ENCODE data around the gene PDXP.

PDXP gene

DNA sequence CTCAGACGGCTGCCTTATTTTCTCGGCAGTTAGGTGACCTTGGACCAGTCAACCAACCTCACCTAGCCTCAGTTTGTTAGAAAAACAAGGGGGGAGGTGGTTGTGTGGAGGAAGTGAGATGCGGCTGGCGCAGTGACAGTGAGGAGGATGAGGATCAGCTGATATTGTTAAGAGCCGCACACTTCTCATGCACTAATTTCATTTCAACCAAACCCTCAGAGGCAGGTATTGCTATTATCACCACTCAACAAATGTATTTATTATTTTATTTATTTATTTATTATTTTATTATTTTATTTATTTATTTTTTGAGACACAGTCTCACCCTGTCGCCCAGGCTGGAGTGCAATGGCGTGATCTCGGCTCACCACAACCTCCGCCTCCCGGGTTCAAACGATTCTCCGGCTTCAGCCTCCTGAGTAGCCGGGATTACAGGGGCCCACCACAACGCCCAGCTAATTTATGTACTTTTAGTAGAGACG, 19.0 kb downstream of the PDXP start:
- Histone ChIP-seq H3K4me3 (ENCODE audit: low read length) (peak overlapping the region; percentile 95), H3K36me3 (ENCODE audit: control insufficient read depth, insufficient read depth, low read length, severe bottlenecking) (peaks cover 24% of the 10 kb centered on the region), H3K9ac (ENCODE audit: low read length) (peak overlapping the region; percentile 98), H3K27me3 (replicated peaks; ENCODE audit: control insufficient read depth, insufficient read depth, low read length) (no peaks in the 10 kb centered on the region), H3K4me1 (ENCODE audit: control insufficient read depth, insufficient read depth, low read length) (peaks cover 28% of the 10 kb centered on the region), H3K9me3 (ENCODE audit: control insufficient read depth, low read length) (no peaks in the 10 kb centered on the region)
- no peak for DNase-seq (ENCODE audit: low read depth)

DNA sequence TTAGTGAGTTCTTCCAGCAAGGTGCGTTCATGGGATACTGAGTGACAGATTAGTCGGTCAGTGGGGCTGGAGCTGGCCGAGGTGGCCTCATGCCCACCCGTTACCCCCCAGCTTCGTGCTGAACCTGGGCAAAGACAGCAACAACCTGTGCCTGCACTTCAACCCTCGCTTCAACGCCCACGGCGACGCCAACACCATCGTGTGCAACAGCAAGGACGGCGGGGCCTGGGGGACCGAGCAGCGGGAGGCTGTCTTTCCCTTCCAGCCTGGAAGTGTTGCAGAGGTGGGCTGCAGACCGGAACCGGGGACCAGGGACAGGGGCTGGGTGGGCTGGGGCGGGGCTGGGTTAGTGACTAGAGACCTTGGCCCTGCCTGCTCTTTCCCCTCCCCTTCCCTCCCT, 19.8 kb downstream of the PDXP start:
- Histone ChIP-seq H3K9ac (ENCODE audit: low read length) (peak overlapping the region; percentile 98), H3K9me3 (ENCODE audit: control insufficient read depth, low read length) (no peaks in the 10 kb centered on the region), H3K4me1 (ENCODE audit: control insufficient read depth, insufficient read depth, low read length) (peaks cover 28% of the 10 kb centered on the region), H3K27me3 (replicated peaks; ENCODE audit: control insufficient read depth, insufficient read depth, low read length) (no peaks in the 10 kb centered on the region), H3K4me3 (ENCODE audit: low read length) (peak overlapping the region; percentile 95), H3K36me3 (ENCODE audit: control insufficient read depth, insufficient read depth, low read length, severe bottlenecking) (peaks cover 24% of the 10 kb centered on the region)
- peak; percentile 3 for DNase-seq (ENCODE audit: low read depth)

DNA sequence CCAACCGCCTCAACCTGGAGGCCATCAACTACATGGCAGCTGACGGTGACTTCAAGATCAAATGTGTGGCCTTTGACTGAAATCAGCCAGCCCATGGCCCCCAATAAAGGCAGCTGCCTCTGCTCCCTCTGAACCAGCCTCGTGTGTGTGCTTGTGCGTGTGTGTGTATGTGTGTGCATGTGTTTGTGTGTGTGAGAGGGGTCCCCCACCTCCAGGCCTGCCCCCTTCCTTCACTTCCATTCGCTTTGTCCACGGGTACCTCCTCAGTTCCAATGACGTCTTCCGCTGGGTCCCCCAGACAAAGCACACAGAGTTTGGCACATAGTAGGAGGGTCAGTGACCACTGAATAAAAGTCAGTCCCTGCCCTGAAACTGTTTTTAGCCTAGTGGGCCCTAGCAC, 21.1 kb downstream of the PDXP start:
- Histone ChIP-seq H3K9me3 (ENCODE audit: control insufficient read depth, low read length) (no peaks in the 10 kb centered on the region), H3K4me1 (ENCODE audit: control insufficient read depth, insufficient read depth, low read length) (peaks cover 22% of the 10 kb centered on the region), H3K27me3 (replicated peaks; ENCODE audit: control insufficient read depth, insufficient read depth, low read length) (no peaks in the 10 kb centered on the region), H3K9ac (ENCODE audit: low read length) (peak overlapping the region; percentile 8), H3K36me3 (ENCODE audit: control insufficient read depth, insufficient read depth, low read length, severe bottlenecking) (peaks cover 24% of the 10 kb centered on the region), H3K4me3 (ENCODE audit: low read length) (no peak overlapping the region)
- DNase-seq (ENCODE audit: low read depth), result no peak

DNA sequence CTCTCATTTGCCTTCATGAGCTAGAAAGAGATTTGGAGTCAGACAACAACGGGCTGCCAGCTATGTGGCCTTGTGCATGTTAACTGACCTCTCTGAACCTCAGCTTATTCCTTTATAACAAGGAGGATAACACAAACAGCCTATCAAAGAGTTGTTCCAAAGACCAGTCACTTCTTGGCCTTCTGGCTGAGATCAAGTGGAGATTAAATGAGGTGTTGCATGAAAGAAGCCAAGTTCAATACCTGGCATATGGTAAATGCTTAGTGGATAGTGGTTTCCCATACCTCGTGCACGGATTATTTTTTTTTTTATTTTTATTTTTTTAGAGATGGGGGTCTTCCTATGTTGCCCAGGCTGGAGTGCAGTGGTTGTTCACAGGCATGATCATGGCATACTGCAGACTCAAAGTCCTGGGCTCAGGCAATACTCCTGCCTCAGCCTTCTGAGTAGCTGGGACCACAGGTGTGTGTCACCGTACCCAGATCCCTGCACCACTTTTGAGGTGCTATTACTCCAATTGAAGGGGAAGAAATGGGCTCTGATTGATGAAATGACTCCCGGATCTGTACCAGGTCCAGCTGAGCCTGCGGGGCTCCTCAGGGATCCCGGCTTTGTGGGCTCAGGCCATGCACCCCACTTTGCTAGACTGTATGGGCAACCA, 21.8 kb downstream of the PDXP start:
- peaks cover 24% of the 10 kb centered on the region for H3K36me3 ChIP-seq (ENCODE audit: control insufficient read depth, insufficient read depth, low read length, severe bottlenecking)
- no peaks in the 10 kb centered on the region for H3K9me3 ChIP-seq (ENCODE audit: control insufficient read depth, low read length)
- DNase-seq (ENCODE audit: low read depth), result no peak
- H3K9ac ChIP-seq (ENCODE audit: low read length), result no peak overlapping the region
- H3K4me1 ChIP-seq (ENCODE audit: control insufficient read depth, insufficient read depth, low read length), result peaks cover 22% of the 10 kb centered on the region
- H3K27me3 ChIP-seq (replicated peaks; ENCODE audit: control insufficient read depth, insufficient read depth, low read length), result no peaks in the 10 kb centered on the region
- H3K4me3 ChIP-seq (ENCODE audit: low read length), result no peak overlapping the region

DNA sequence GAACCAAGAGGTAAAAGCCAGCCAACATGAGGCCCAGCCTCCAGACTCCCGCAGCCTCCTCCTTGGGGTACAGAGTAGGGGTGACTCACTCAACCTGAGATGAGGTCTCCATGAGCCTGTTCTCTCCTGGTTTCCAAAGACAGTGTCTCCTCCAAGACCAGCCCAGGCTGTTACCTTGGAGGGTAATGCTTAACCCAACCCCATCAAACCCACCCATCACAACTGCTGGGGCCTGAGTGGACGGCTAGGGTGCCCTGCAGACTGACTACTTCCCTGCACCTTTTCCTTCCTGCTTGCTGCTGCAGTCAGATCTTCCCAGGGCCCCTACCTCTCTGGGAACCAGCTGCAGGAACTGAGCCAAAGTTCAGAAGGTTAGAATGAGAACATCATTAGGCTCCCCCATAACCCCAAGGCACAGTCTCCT, 22.5 kb downstream of the PDXP start:
- Histone ChIP-seq H3K36me3 (ENCODE audit: control insufficient read depth, insufficient read depth, low read length, severe bottlenecking) (peaks cover 24% of the 10 kb centered on the region), H3K27me3 (replicated peaks; ENCODE audit: control insufficient read depth, insufficient read depth, low read length) (no peaks in the 10 kb centered on the region), H3K9ac (ENCODE audit: low read length) (no peak overlapping the region), H3K4me3 (ENCODE audit: low read length) (no peak overlapping the region), H3K9me3 (ENCODE audit: control insufficient read depth, low read length) (no peaks in the 10 kb centered on the region), H3K4me1 (ENCODE audit: control insufficient read depth, insufficient read depth, low read length) (peaks cover 28% of the 10 kb centered on the region)
- no peak for DNase-seq (ENCODE audit: low read depth)

DNA sequence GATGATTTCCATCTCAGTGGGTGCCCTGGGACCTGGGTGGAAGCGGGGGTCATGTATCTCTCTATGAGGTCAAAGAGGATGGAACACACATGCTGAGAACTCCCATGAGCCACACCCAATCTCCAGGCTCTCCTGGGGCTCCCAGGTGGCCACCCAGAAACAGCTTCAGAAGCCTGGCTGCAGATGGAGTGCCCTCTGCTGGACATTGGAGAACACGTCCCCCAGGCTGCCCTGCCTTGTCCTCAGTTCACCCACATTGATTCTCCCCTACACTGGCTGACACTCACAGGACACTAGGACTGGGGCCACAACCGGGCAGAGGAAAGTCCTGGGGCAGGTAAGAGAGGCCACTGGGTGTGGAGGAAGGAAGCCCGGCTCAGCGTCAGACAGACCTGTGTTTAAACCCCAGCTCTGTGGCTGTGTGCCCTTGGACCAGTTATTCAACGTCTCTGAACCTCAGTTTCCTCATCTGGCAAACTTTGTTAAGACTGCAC, 23.1 kb downstream of the PDXP start:
- peak; percentile 90 for DNase-seq (ENCODE audit: low read depth)

DNA sequence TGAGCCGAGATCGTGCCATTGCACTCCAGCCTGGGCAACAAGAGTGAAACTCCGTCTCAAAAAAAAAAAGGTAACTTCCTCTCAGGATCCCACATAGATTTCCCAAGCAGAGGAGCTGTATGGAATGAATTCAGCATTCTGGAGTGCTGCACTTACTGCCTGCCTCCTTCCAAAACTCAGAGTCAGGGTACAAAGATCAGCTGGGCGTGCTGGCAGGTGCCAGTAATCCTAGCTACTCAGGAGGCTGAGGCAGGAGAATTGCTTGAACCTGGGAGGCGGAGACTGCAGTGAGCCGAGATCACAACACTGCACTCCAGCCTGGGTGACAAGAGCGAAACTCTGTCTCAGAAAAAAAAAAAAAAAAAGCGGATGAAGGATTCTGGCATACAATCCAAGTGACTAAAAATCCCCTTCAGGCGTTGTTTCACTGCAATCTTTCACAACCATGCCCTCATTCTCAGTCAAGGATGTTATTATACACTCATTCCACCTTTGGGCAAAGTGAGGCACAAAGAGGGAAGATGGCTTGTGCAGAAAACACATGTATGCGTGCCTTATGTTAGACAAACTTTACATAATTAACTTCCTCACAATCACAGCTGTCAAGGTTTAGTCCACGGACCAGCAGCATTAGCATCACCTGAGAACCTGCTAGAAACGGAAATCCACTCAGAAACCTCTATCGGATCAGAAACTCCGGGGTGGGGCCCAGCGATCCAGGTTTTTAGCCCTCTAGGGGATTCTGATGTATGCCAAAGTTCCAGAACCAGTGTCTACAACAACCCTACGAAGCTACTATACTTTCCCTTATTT, 26.5 kb downstream of the PDXP start:
- peaks cover 20% of the 10 kb centered on the region for H3K4me1 ChIP-seq (ENCODE audit: control insufficient read depth, insufficient read depth, low read length)
- H3K4me3 ChIP-seq (ENCODE audit: low read length), result no peak overlapping the region
- H3K9me3 ChIP-seq (ENCODE audit: control insufficient read depth, low read length), result no peaks in the 10 kb centered on the region
- peaks cover 15% of the 10 kb centered on the region for H3K36me3 ChIP-seq (ENCODE audit: control insufficient read depth, insufficient read depth, low read length, severe bottlenecking)
- no peak overlapping the region for H3K9ac ChIP-seq (ENCODE audit: low read length)
- H3K27me3 ChIP-seq (replicated peaks; ENCODE audit: control insufficient read depth, insufficient read depth, low read length), result no peaks in the 10 kb centered on the region
- no peak for DNase-seq (ENCODE audit: low read depth)

More for the DNA sequence above, 23.1 kb downstream of the PDXP start:
- Histone ChIP-seq H3K9me3 (ENCODE audit: control insufficient read depth, low read length) (no peaks in the 10 kb centered on the region), H3K4me1 (ENCODE audit: control insufficient read depth, insufficient read depth, low read length) (peaks cover 29% of the 10 kb centered on the region), H3K4me3 (ENCODE audit: low read length) (no peak overlapping the region), H3K27me3 (replicated peaks; ENCODE audit: control insufficient read depth, insufficient read depth, low read length) (no peaks in the 10 kb centered on the region), H3K36me3 (ENCODE audit: control insufficient read depth, insufficient read depth, low read length, severe bottlenecking) (peaks cover 24% of the 10 kb centered on the region), H3K9ac (ENCODE audit: low read length) (peak overlapping the region; percentile 49)

DNA sequence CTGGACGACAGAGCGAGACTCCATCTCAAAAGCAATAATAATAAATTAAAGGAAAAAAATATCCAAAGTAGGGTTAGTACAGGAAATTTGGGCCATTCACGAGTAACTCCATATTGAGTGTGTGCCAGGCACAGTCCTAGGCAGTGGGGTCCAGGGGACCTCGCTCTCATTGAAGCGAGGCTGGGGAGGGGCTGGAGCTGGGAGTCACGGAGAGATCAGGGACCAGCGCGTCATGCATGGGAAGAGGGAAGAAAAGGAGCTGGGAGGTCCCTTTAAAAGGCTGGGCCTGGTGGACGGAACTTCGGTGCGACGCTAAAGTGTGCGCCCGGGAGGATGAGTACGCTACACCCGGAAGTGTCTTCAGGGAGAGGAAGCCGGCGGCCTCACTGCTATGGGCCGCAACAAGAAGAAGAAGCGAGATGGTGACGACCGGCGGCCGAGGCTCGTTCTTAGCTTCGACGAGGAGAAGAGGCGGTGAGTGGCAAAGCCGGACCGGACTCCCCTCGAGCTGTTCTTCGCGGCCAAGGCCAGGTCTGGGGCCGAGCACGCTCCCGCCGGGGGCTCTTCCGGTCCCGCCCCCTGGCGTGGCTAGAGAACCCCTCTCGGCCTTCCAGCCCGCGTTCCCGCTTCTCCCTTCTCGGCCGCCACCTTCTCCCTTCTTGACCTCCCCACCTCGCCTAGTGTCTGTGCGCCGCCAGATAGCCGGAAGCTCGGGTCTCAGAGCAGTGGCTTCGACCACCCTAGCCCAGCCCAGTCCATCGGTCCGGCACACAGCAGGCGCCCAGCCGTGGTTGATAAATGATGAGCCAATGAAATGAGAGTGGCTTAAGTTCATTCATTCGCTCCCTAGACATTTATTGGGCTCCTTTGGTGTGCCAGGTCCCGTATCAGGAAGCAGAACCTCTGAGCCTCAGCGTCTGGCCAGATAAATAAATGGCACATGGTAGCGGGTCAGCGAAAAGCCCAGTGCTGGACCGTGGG, 27.8 kb downstream of the PDXP start, which contains the start of gene NOL12:
TSS of gene NOL12 (plus strand) at position 342 of the 981 bp plus-strand sequence. CDS start at position 392, 50 bp downstream.
- H3K9me3 ChIP-seq (ENCODE audit: control insufficient read depth, low read length), result no peaks in the 10 kb centered on the region
- peak within 1 kb of the TSS; percentile 88 for H3K4me3 ChIP-seq (ENCODE audit: low read length)
- H3K9ac ChIP-seq (ENCODE audit: low read length), result peak within 1 kb of the TSS; percentile 95
- H3K36me3 ChIP-seq (ENCODE audit: control insufficient read depth, insufficient read depth, low read length, severe bottlenecking), result peaks cover 23% of the 10 kb centered on the region
- DNase-seq (ENCODE audit: low read depth), result peak; percentile 93
- peaks cover 16% of the 10 kb centered on the region for H3K4me1 ChIP-seq (ENCODE audit: control insufficient read depth, insufficient read depth, low read length)
- H3K27me3 ChIP-seq (replicated peaks; ENCODE audit: control insufficient read depth, insufficient read depth, low read length), result no peaks in the 10 kb centered on the region

DNA sequence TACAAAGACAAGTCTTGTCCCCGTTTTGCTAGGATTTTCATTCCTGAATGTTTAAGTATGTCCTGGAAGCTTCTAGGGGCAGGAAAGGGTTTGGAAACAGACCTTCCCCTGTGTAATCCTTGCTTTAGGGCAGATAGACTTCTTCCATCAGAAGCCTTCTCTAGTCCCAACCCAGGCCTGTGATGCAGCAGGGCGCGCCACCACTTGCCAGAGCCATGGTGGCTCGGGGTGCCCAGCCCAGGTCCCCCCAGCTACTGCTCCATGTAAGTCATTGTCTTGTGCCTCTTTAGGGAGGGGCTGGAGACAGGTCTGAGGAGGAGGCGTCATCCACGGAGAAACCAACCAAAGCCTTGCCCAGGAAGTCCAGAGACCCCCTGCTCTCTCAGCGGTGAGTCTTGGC, 31.9 kb downstream of the PDXP start:
- no peak for DNase-seq (ENCODE audit: low read depth)
- Histone ChIP-seq H3K4me3 (ENCODE audit: low read length) (no peak overlapping the region), H3K9me3 (ENCODE audit: control insufficient read depth, low read length) (no peaks in the 10 kb centered on the region), H3K36me3 (ENCODE audit: control insufficient read depth, insufficient read depth, low read length, severe bottlenecking) (peaks cover 43% of the 10 kb centered on the region), H3K4me1 (ENCODE audit: control insufficient read depth, insufficient read depth, low read length) (peaks cover 11% of the 10 kb centered on the region), H3K27me3 (replicated peaks; ENCODE audit: control insufficient read depth, insufficient read depth, low read length) (no peaks in the 10 kb centered on the region), H3K9ac (ENCODE audit: low read length) (no peak overlapping the region)

DNA sequence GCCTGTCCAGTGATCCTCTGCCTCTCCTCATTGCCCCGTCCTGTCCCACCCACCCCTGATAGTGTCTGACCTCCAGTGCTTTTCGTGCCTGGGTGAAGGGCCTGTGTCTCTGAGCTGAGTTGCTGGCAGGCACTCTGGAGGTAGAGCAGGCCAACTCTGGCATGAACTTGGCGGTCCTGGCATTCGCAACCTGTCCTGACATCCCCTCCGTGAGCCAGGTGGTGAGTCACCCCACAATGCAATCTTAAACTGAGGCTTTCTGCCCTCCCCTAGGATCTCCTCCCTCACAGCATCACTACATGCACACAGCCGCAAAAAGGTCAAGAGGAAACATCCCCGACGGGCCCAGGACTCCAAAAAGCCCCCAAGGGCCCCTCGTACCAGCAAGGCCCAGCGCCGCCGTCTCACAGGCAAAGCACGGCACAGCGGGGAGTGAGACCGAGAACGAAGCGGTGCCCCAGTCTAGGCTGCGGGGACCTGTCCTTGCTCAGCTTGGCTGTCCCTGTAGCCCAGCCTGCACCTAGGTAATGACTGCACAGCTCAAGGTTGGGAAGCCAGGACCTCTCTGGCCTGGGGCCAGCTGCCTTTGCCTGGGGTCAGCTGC, 32.5 kb downstream of the PDXP start:
- Histone ChIP-seq H3K9ac (ENCODE audit: low read length) (no peak overlapping the region), H3K36me3 (ENCODE audit: control insufficient read depth, insufficient read depth, low read length, severe bottlenecking) (peaks cover 43% of the 10 kb centered on the region), H3K4me1 (ENCODE audit: control insufficient read depth, insufficient read depth, low read length) (peaks cover 11% of the 10 kb centered on the region), H3K4me3 (ENCODE audit: low read length) (no peak overlapping the region), H3K9me3 (ENCODE audit: control insufficient read depth, low read length) (no peaks in the 10 kb centered on the region), H3K27me3 (replicated peaks; ENCODE audit: control insufficient read depth, insufficient read depth, low read length) (no peaks in the 10 kb centered on the region)
- no peak for DNase-seq (ENCODE audit: low read depth)

All from adipocyte (in vitro differentiated cells).